Measurements from ENCODE around the gene CCDC171.
A peak's percentile ranks its signal among the peaks of the same experiment; 100 is the strongest.
"Not testable (repeated sequence)": the region's sequence is repeated elsewhere in the genome, so short reads cannot be mapped to it uniquely, and the experiment has no call there.

Gene CCDC171

GRCh38 chr9:15570769-15571168, 17.9 kb downstream of the CCDC171 start:
- no peak for DNase-seq

GRCh38 chr9:15572200-15572770, 19.4 kb downstream of the CCDC171 start:
- DNase-seq = no peak

GRCh38 chr9:15576350-15577050, 23.7 kb downstream of the CCDC171 start:
- no peak for DNase-seq

GRCh38 chr9:15578714-15579113, 25.9 kb downstream of the CCDC171 start:
- no peak for DNase-seq

- DNase-seq = no peak
Measured at GRCh38 chr9:15584379-15584778, 31.5 kb downstream of the CCDC171 start.

DNA sequence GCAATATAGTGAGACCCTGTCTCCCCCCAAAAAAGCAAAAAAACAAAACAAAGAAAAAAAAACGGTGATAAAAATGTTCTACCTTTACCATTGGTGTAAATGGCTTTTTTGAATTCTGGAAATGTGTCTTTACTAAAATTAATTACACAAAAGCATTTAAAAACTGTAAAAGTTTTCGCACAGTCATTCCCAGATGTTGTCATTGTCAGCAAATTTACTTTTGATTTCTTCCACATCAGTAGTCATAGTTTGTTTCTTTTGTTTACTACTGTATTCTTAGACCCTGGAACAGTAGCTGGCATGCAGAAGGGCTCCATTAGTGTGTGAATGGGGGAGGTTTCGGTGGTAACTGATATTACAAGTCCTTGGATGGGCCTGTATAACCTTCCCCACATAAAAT, 39.5 kb downstream of the CCDC171 start:
- DNase-seq = no peak

GRCh38 chr9:15592940-15593339, 40.1 kb downstream of the CCDC171 start:
- DNase-seq = not testable (repeated sequence)

- DNase-seq = not testable (repeated sequence)
Measured at GRCh38 chr9:15600666-15601330, 48.0 kb downstream of the CCDC171 start.

- peak; percentile 75 for DNase-seq
Measured at GRCh38 chr9:15606643-15607472, 54.0 kb downstream of the CCDC171 start.

- DNase-seq = no peak
Measured at GRCh38 chr9:15612962-15613361, 60.1 kb downstream of the CCDC171 start.

DNA sequence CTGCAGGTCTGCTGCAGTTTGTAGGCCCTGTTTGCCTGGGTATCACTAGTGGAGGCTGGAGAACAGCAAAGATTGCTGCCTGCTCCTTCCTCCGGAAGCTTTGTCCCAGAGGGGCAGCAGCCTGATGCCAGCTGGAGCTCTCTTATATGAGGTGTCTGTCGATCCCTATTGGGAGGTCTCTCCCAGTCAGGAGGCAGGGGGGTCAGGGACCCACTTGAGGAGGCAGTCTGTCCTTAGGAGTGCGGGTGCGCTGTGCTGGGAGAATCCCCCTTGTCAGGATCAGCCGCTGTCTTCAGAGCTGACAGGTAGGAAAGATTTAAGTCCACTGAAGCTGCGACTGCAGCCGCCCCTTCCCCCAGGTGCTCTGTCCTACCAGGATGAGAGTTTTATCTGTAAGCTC, 64.9 kb downstream of the CCDC171 start:
- no peak for DNase-seq

- DNase-seq = no peak
Measured at GRCh38 chr9:15618540-15619331, 65.9 kb downstream of the CCDC171 start.

GRCh38 chr9:15622318-15622971, 69.6 kb downstream of the CCDC171 start:
- DNase-seq = no peak

DNA sequence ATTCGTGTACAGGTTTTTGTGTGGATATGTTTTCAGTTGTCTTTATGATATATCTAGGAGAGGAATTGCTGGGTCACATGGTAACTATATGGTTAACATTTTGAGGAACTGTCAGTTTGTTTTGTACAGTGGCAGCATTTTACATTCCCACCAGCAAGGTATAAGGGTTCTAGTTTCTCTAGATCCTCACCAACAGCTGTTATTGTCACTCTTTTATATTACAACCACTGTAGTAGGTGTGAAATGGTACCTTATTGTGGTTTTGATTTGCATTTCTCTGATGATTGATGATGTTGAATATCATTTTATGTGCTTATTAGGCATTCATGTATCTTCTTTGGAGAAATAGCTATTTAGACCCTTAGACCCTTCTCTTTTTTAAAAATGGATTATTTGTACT, 82.9 kb downstream of the CCDC171 start:
- no peak for DNase-seq

DNA sequence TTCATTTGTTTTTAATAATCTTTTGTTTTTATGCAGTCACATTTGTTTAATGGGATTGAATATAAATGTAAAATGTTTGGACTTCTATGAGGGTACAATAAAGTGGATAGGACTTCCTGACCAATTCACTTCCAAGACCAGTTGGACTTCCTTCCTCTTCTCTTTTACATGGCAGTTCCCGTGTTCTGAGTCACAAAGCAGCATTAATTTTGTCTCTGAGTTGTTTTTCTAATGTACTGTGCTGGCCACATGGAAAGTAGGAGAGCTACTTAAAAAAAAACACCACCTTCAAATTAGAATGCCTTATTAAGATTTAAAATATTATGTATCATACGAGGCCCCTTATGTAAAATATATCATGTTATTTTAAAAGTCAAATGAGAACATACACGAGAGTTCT, 87.3 kb downstream of the CCDC171 start:
- DNase-seq = no peak

DNA sequence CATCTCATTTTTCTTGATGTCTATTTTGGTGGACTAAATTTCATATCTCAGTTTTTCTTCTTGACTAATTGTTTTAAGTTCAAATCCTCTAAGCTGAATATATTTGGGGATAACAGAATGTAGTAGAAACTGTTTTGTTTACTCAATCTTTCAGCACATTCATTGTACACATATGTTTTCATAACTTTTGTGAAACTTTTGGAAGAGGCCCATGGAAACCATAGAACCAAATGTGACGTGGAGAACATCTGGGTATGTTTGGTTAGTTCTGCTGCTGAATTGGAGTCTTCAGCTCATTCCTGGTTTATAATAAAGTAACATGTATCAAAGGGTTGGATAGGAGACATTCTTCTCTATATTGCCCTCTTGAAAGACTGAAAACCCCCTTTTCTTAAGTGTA, 88.4 kb downstream of the CCDC171 start:
- no peak for DNase-seq

DNA sequence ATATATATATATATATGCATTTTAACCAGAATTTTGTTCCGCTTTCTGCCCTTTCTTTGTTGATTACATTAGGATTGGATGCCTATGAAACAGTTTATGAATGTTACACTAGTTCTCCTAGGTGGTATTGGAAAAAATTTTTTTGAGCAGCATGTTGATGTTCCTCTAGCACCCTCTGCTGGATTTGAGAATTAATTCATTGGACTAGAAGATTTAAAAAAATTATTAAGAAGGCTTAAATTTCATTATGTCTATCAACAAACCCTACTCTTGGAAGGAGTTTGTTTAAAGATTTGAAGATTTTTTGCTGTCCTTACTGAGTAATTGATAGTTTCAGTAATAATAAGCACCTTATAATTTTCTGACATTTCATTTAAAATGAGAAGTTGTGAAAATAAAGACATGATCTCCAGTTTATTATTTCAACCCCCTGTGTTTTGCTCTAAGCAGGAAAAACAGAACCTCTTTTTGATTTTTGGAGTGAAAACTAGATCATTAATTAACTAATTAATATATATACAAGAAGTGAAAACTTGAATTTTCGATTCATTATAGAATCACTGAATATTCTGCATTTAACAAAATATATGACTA, 89.6 kb downstream of the CCDC171 start:
- DNase-seq = peak; percentile 81

GRCh38 chr9:15670246-15670645, 117.4 kb downstream of the CCDC171 start:
- no peak for DNase-seq

GRCh38 chr9:15670894-15671293, 118.1 kb downstream of the CCDC171 start:
- DNase-seq = no peak

GRCh38 chr9:15693701-15694100, 140.9 kb downstream of the CCDC171 start:
- no peak for DNase-seq

DNA sequence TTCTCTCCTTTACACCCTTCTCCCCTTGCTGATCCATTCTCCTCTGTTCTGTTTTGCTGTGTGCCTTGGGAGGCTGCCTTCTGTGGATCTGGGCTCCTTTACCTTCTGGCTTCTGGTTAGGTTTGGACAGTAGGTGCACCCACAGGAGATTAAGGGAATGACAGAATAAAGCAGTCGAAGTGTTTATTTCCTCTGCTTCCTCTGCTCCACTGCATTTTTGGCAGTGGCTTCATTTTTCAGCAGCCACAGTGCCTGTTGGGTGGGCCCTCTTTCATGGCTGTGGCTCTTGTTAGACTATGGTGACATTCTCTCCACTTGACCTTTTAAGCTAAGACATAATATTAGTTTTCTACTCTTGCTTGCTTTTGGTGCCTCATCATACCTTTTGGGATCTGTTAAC, 144.1 kb downstream of the CCDC171 start:
- DNase-seq = no peak

GRCh38 chr9:15697446-15697851, 144.6 kb downstream of the CCDC171 start:
- peak; percentile 16 for DNase-seq
